Activated T-cell treated with anti-CD3 and anti-CD28 coated beads, Interleukin-2, amount 50 U/mL, for 48 hours (primary cell): ENCODE data around the gene S100A3.
"Not testable (repeated sequence)": the region's sequence is repeated elsewhere in the genome, so short reads cannot be mapped to it uniquely, and the experiment has no call there.

ENCODE experiments used
- DNase-seq, 2 experiments: peaks; one replicate each; pipeline ENCODE4 v3.0.0-alpha.2; 2020

S100A3 gene

DNA sequence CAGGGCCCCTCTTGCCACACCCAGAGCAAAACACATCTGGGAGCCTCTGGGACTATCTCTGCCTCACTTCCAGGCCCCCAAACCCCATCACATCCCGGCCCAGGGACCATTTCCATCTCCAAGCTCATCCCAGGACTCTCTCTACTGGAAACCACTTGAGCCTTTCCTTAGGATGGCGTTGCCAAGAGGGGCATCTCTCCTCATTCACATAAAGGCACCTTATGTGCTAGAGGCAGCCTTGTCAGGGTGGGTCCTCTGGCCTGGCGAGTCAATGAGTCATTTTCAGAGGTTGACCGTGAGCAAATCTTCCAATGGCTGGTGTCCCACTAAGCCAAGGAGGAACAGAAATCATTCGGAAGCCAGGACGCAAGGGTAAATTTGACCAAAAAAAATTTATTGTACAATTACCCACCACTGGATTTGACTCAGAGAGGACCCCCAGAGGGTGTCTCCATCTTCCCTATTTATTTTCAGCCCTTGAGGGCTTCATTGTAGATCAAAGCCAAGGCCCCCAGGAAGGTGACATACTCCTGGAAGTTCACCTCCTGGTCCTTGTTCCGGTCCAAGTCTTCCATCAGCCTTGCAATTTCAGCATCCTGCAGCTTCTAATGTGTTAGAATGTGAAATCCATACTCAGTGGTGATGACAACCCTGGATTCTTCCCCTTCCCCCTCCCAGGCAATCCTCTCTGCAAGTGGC lies 14.7 kb downstream of the S100A3 start:
- peak in 1 of 2 experiments; percentile 25 for DNase-seq

DNA sequence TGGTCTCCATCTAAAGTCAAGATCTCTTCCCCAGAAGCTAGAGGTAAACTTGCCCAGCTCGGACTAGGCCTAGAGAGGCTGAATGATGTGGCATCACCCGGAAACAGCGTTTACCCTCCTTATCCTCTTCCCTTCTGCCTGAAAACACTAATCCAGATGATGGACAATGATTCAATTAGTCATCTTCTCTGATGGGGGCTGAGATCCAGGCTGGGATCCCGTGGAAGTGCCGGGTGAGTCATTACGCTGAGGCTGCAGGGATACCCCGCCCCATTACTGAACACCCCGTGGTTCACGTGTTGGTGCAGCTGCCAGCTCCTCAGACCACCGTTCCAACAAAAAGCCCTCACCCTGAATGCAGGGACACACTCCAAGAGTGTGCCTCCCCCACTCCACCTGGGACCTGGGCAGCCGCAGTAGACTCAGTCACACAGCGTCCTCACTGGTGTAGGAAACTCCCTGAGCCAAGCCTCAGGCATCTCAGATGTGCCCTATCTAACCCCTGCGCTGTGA lies 15.3 kb downstream of the S100A3 start:
- DNase-seq: no peak

DNA sequence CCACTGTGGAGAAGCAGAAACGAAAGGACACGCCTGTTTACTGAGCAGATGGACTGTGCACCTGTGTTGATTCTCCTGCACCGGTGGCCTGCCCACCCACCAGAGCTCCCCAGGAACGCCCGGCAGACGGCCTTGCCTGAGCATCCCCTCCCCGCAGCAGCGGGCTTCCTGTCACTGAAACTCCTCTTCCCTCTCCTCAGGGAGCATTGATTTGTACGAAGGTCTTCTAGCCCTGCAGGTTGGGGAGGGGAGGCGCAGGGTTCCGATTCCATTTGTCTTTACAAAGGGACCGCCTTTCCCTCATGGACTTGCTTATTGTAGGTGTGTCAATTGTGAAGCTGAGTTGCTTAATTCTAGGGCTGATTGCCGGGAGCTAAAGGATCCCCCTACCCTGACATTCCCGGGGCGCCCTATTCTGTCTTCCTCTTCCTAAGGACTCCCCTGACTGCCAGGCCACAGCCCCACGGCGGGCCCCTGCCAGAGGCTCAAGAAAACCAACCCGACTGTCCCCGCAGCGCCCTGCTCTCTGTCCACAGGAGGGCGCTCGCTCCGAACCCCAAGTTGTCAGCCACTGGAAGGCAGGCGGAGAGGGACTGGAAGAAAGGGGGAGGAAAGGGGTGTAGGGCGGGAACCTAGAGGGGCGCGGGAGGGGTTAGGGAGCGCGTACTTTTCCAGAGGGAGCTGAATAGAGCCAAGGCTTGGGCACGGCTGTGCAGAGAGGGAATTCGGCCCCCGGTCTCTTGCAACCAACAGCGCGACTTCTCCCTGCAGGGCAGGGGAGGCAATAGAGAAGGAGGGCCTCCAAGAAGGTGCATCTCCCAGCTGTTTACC lies 16.1 kb downstream of the S100A3 start:
- peak; percentile 91 to 92 for DNase-seq

DNA sequence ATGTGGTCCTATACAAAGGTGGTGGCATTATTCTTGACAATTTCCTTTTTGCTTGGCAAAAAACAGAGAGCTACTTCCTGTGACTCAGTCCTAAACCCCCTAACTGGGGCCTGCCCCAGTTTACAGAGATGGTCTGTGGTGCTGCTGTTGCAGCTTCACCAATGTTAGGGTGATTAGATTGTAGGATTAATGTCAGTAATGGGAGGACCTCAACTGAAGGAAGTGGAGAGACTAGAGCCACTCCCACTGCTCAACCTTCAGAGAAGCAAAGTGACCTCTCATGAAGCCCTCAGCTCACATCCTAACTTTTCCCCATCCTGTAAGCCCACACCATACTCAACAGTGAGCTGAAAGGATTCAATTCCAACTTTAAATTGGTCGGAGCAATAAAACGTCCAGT lies 16.9 kb downstream of the S100A3 start:
- DNase-seq: peak in 1 of 2 experiments; percentile 48

DNA sequence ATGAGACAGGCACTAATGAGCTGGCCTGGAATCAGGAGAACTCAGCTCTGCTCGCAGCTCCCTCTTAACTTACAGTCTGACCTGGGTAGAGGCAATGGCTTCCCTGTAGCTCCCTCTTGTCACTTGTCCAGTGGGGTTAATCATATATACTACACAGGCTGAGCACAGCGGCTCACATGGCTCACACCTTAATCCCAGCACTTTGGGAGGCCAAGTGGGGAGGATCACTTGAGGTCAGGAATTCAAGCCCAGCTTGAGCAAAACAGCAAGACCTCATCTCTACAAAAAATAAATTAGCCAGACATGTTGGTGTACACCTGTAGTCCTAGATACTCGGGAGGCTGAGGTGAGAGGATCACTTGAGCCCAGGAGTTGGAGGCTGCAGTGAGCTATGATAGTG lies 17.4 kb downstream of the S100A3 start:
- DNase-seq: no peak

DNA sequence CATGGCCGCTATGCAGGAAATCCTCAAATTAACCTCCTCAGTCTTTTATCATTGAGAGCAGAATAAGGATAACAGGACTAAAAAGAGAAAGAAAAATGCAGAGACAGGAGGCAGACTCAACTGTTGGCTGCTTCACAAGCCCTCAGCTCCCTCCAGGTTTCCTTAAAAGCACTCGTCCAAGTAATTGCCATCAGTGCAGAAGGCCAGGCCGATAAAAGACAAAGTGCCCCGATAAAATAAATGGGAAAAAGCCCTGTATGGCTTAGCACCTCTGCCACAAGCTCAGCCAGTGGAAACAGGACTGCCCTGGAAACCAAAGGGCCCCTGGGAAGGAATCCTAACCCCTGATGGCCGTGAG lies 21.4 kb downstream of the S100A3 start:
- no peak for DNase-seq

DNA sequence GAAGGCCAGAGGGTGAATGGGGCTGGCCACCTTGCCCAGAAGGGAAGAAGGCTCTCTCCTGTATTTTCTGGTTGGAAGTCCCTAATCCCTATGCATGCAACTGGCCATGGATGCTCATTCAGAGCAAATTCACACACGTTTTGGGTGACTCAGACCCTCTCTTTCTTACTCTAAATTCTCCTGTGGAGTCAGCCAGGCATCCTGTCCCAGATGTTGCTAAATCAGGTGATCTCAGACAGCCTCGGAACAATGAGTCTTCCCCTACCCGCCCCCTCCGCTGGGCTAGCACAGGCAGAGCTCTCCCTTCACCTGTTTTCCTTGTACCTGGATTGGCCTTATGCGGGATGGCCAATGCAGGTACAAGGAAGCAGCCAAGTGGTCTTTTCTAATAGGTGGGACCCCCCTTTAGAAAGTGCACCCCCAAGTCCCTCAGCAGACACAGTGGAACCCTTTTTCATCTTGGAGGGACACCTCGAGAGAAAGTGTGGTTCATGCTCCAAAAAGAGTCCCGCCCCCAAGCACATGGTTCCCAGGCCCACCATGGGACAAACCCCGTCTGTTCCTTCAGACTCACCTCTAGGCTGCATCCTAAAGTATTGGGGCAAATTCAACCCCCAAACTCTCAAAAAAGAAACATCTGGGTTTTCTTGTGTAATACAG lies 21.9 kb downstream of the S100A3 start:
- DNase-seq: no peak

DNA sequence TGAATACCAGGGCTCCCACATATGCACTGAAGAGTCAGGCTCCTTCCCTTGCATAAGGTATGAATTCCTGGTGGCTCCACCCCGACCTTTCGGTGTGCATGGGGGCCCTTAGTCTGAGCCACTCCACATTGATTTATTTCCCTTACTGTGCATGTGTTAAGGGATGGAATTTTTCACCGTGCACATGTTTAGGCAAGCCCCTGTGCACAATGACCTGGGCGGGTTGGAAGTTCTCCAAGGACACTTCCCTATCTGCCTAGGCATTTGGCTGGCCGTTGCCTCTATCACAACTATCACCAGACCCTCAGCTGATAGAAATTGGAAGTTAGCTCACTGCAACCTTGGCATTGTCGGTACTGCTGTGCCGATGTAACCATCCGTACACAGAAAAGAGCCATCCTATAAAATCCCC lies 22.9 kb downstream of the S100A3 start:
- no peak for DNase-seq

DNA sequence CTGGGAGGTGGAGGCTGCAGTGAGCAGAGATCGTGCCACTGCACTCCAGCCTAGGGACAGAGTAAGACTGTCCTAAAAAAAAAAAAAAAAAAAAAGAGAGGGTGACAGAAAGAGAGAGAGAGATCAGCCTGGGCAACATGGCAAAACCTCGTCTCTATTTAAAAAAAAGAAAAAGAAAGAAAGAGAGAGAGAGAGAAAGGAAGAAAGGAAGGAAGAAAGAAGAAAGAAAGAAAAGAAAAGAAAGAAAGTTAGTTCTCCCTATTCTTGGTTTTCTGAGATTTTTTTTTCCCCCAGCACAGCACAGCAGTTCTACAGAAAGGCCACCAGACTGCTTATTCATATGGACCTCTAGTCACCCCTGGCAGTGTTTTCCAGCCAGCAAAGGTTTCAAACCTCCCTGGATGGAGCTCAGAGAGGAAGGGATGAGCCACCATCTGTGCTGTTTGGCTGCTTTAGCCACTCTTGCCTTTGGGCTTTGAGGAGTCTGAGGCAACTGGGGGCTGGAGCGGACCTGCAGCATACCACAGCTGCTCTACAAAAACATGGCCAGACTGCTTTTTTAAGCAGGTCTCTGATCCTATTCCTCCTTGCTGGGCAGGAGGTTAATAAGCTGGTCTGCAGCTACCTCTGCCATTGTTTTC lies 23.9 kb downstream of the S100A3 start:
- no peak for DNase-seq

DNA sequence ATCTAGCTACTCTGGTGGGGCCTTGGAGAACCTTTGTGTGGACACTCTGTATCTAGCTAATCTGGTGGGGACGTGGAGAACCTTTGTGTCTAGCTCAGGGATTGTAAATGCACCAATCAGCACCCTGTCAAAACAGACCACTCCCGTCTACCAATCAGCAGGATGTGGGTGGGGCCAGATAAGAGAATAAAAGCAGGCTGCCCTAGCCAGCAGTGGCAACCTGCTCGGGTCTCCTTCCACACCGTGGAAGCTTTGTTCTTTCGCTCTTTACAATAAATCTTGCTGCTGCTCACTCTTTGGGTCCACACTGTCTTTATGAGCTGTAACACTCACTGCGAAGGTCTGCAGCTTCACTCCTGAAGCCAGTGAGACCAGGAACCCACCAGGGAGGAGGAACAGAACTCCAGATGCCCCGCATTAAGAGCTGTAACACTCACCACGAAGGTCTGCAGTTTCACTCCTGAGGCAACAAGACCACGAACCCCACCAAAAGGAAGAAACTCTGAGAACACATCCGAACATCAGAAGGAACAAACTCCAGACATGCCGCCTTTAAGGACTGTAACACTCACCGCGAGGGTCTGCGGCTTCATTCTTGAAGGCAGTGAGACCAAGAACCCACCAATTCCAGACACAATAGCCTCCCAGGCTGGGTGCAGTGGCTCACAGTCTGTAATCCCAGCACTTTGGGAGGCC lies 26.6 kb downstream of the S100A3 start:
- peak in 1 of 2 experiments; percentile 37 for DNase-seq

DNA sequence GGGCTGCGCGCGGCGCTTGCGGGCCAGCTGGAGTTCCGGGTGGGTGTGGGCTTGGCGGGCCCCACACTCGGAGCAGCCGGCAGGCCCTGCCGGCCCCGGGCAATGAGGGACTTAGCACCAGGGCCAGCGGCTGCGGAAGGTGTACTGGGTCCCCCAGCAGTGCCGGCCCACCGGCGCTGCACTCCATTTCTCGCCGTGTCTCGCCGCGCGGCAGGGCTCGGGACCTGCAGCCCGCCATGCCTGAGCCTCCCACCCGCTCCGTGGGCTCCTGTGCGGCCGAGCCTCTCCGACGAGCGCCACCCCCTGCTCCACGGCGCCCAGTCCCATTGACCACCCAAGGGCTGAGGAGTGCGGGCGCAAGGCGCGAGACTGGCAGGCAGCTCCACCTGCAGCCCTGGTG lies 27.2 kb downstream of the S100A3 start:
- DNase-seq: not testable (repeated sequence)

DNA sequence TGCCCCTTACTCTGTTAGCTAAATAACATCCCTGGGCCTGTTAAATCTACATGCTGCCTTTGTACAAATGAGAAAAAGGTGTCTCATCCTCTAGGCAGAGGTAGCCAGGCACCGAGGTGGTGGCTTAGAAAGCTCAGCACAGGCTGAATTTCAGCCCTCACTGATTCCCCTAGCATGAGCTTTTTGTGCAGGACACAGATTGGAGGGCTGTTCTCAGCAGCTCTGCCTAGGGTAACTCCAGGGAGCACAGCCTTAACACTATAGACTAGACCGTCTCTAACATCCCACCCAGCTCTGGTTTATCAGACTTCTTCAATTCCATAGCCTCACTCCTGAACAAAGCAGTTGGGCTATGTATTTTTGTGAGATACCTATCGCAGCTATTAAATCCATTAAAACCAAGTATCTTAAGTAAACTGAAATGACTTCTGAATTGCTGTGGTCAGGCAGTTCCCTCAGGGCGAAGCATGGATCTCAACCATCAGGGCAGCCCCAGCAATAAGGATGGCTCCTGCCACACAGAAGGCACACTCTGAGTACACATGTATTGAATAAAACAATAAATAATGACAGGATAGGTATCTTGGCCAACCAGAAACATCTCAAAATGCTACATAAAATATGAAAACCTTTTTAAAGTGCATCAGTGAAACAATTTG lies 28.1 kb downstream of the S100A3 start:
- no peak for DNase-seq

DNA sequence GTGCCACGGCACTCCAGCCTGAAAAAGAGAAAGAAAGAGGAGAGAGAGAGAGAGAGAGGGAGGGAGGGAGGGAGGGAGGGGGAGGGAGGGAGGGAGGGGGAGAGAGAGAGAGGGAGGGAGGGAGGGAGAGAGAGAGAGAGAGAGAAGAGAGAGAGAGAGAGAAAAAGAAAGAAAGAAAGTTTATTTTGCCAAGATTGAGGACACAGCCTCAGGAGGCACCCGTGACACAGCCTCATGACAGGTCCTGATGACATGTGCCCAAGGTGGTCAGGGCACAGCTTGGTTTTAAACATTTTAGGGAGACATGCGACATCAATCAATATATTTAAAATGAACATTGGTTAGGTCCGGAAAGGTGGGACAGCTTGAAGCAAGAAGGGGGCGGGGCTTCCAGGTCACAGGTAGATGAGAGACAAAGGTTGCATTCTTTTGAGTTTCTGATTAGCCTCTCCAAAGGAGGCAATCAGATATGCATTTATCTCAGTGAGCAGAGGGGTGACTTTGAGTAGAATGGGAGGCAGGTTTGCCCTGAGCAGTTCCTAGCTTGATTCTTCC lies 28.8 kb downstream of the S100A3 start:
- not testable (repeated sequence) for DNase-seq

DNA sequence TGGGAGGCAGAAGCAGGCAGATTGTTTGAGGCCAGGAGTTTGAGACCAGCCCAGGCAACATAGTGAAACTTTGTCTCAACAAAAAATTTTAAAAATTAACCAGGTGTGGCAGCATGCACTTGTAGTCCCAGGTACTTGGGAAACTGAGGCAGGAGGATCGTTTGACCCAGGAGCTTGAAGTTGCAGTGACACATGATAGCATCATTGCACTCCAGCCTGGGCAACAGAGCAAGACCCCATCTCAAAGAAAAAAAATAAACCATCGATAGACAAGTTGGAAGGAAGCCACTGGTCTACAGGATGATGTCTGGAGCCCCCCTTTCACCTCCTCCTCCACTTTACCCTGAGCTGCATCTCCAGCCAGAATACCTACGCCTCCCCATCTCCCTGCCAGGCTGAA lies 29.8 kb downstream of the S100A3 start:
- DNase-seq: no peak

DNA sequence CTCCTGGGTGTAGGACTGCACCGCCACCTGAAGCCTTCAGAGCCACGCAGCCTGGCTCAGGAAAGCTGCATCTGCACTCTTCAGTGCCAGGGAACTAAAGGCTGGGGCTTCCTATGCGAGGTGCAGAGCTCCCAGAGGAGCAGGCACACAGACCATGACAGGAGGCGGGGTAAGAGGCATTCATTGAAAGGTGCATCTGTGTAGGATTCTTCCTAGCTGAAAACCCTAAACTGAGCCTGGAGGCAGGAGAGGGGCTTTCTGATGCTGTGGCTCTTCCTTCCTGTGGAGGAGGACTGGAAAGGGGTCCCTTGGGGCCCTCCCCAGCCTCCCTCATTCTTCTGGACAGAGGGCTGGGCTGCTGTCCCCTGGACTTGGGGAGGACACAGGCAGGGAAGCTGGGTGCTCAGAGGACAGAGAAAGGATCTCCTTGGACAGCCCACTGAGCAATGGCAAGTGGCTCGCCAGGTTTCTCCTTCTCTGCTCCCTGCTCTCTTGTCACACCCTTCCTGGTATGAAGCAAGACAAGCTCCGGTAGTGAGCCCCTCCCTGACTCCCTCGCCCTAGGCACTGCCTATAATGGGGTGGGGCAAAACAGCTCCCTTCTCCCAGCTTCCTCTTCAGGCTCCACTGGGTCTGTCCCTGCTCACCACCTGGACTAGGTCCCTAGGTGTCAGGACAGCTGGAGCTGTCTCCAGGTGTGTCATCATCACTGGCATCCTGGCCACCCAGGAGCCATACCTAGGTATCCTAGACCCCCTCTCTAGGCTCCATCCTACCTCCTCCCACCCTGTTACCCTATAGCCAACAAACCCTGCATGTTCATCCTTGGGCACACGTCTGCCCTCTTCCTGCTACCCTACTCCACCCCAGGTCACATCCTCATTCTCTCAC lies 33.3 kb downstream of the S100A3 start:
- DNase-seq: no peak

DNA sequence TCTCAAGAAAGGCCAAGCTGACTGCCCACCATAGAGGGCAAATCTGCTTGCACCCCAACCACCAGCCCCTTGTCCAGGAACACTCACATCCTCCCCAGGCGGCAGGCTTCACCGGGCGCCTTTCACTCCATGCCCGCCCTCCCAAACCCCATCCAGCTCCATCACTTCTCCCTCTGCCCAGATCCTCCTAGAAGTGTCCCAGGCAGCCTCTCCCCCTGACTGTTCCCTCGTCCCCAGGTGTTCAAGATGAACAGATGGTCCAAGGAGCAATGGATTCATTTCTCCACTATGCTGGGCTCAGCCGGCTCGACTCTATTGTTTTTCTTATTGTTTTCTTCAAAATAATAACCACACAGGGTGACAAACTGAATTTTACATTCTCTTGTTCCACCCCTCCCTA lies 35.4 kb downstream of the S100A3 start:
- DNase-seq: no peak

DNA sequence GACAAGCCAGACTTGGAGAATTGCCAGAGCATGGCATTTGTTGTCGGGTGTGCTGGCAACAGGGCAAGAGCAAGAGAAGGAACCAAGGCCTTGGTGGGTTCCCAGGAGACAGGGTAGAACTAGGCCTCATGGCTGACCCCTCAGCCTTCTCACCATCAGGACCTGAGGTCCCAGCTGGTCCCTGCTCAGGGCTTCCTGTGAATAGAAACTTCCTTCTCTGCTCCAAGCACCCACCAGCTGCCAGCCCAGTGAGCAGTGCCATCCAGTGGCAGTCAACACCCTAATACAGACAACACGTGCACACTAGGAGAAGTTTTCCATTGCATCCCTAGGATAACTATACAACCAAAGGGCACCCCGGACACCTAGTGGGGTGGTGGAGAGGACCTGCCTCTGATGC lies 36.0 kb downstream of the S100A3 start:
- no peak for DNase-seq

DNA sequence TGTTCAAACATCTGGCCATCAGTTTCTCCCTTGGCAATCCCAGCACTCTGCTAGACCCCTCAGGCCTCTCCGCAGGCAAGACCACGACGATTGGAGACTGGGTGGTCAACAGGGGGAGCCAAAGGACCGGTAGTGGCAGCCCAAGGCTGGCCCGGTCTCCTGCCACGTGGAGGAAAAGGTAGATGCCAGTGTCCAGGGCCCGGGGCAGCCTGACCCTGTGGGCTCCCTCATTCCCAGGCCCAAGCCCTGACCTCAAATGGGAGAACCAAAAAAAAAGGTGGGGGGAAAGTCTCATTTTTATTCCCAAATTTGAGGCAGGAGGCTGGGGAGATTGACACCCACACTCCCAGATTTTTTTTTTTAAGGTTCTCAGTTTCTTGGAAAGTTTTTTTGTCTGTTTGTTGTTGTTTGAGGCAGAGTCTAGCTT lies 38.1 kb downstream of the S100A3 start:
- peak; percentile 85 to 87 for DNase-seq

DNA sequence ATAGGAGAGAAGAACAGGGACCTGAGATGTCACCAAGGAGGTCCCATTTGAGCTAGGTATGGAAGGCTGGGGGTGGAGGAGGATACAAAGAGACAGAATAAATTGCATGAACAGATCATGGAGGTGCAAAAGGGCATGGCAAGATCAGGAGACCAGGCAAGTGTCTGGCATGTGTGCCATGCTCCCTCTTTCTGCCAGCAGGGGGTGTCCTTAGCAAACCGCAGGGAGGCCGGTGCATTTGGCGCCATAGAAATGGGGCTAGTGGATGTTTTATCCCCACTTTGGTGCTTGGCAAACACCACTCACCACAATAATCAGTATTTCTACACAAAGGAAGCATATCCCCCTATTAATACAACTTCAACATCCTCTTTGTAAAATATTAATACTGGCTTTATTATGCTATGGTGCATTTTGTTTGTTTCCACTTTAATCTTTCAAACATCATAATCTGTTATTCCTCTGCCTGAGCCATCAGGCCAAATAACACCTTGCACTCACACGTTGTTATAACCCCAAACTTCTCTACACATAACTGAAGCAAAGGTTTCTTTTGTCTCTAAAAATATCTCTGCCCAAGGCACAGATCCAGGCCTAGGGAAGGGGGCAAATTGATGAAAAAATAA lies 39.2 kb downstream of the S100A3 start:
- peak; percentile 83 to 84 for DNase-seq

DNA sequence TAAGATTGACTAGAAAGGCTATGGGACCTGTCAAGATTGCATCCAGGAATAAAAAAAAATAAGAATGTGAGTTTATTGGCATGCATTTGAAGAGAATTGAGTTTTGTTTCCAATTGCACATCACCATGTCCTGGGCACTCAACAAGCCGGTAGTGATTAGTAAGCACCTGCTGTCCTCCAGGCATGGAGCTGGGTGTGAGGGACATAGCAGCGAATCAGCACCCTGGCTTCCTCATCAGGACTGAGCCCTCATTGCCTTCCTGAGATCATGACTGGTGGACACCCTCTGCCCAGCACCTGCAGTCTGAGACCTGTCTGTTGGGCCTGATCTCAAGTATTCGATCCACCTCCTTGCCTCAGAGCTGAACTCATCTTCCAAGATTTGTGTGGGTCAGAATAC lies 40.0 kb downstream of the S100A3 start:
- no peak for DNase-seq
